Thoracic aorta (tissue), 2 donors: ENCODE results near the gene KRTAP10-4. TPM values are rescaled to one million over a fixed set of nuclear protein-coding genes. Genes with fewer than 3 reads are reported as not detected.

ENCODE experiments used
- ATAC-seq: fragments of 150-250 bp; one replicate; pipeline ENCODE4 v1.8.0; 2017; ENCODE audit warnings: low read depth; ENCODE audit not compliant: insufficient number of reproducible peaks, low FRiP score
- DNase-seq: peaks from one replicate; pipeline ENCODE4 v3.0.0-alpha.2; 2020; ENCODE audit warnings: low spot score
- H3K27ac ChIP-seq, 2 donors: fragments of 200-600 bp; sonication (generic); 1 replicate in 1 of 2; 2 replicates in 1 of 2; pipeline ENCODE4 v1.5.1; 2016; ENCODE audit warnings: mild to moderate bottlenecking in 2 of 2, moderate library complexity in 2 of 2
- H3K27me3 ChIP-seq: fragments of 200-600 bp; sonication (generic); replicated peaks from 2 replicates; pipeline ENCODE4 v1.6.0; 2016; ENCODE audit warnings: mild to moderate bottlenecking; ENCODE audit not compliant: insufficient read depth
- H3K36me3 ChIP-seq: fragments of 200-600 bp; sonication (generic); one replicate; pipeline ENCODE4 v1.5.1; 2016
- H3K4me1 ChIP-seq, 2 donors: fragments of 200-600 bp; sonication (generic); 1 replicate in 1 of 2; 2 replicates in 1 of 2; pipeline versions ENCODE4 v1.5.1 to v1.6.0; 2016; ENCODE audit warnings: low read depth in 2 of 2, mild to moderate bottlenecking in 1 of 2; ENCODE audit not compliant: control insufficient read depth in 1 of 2
- H3K4me3 ChIP-seq: fragments of 200-600 bp; sonication (generic); 2 replicates; pipeline ENCODE4 v1.5.1; 2016; ENCODE audit warnings: mild to moderate bottlenecking
- H3K9me3 ChIP-seq: fragments of 200-600 bp; sonication (generic); 2 replicates; pipeline ENCODE4 v1.5.1; 2016
- CTCF ChIP-seq: fragments of 200-600 bp; sonication (generic); IDR thresholded peaks from one replicate; pipeline ENCODE4 v1.5.1; 2019; ENCODE audit warnings: antibody characterized with exemption
- total RNA-seq, 2 donors: library from RNA; depleted of rRNA; stranded (reverse); fragments of >200 nt; gene quantifications; one replicate each; pipeline versions ENCODE4 v1.1.0 to v1.2.3, GENCODE V29; 2016

Gene KRTAP10-4
- total RNA-seq, 2 donors from 2014 or later = not detected

GRCh38 chr21:44572959-44573583 is 458 bp upstream of the KRTAP10-4 start:
- DNase-seq = no peak
- Histone ChIP-seq H3K27me3 (no peaks in the 10 kb centered on the region), H3K4me1 (no peaks in the 10 kb centered on the region), H3K27ac (no peak overlapping the region), H3K9me3 (peaks cover 6% of the 10 kb centered on the region), H3K36me3 (no peaks in the 10 kb centered on the region), H3K4me3 (no peak overlapping the region)
- TF ChIP-seq CTCF = no peak
- no peak for ATAC-seq

GRCh38 chr21:44574457-44575306 is 1.2 kb downstream of the KRTAP10-4 start:
- ATAC-seq (no peak), DNase-seq (no peak)
- Histone ChIP-seq H3K9me3 (peaks cover 6% of the 10 kb centered on the region), H3K4me3 (no peak overlapping the region), H3K27me3 (no peaks in the 10 kb centered on the region), H3K36me3 (no peaks in the 10 kb centered on the region), H3K27ac (no peak overlapping the region), H3K4me1 (no peaks in the 10 kb centered on the region)
- no peak for TF ChIP-seq CTCF

- ATAC-seq (no peak), DNase-seq (no peak)
- Histone ChIP-seq H3K4me3 (no peak overlapping the region), H3K4me1 (no peaks in the 10 kb centered on the region), H3K27ac (no peak overlapping the region), H3K9me3 (peaks cover 6% of the 10 kb centered on the region), H3K27me3 (no peaks in the 10 kb centered on the region), H3K36me3 (no peaks in the 10 kb centered on the region)
- no peak for TF ChIP-seq CTCF
Measured at GRCh38 chr21:44575307-44576024, 1.9 kb downstream of the KRTAP10-4 start.

GRCh38 chr21:44576025-44576420 is 2.5 kb downstream of the KRTAP10-4 start:
- Histone ChIP-seq H3K36me3 (no peaks in the 10 kb centered on the region), H3K27ac (no peak overlapping the region), H3K27me3 (no peaks in the 10 kb centered on the region), H3K4me3 (no peak overlapping the region), H3K4me1 (no peaks in the 10 kb centered on the region), H3K9me3 (peaks cover 7% of the 10 kb centered on the region)
- DNase-seq (no peak), ATAC-seq (no peak)
- TF ChIP-seq CTCF = no peak
